Activated CD4-positive, alpha-beta T cell treated with anti-CD3 and anti-CD28 coated beads, Interleukin-2, amount 10 ng/mL, durations not matched to agents 7 days and 5 days (primary cell): ENCODE results near the gene KANK4. TPM values are rescaled to one million over a fixed set of nuclear protein-coding genes. Genes with fewer than 3 reads are reported as not detected.

Experiments
- CTCF ChIA-PET: fragments of 350-600 bp; sonication (Branson Sonifier 250); formaldehyde crosslinking; loops from one replicate; lab custom pipeline; 2021; ENCODE audit warnings: antibody characterized with exemption; lab: Charles Lee
- POLR2A ChIA-PET: fragments of 350-600 bp; sonication (Branson Sonifier 250); formaldehyde crosslinking; loops from one replicate; lab custom pipeline; 2021; ENCODE audit warnings: antibody characterized with exemption; lab: Charles Lee
- DNase-seq: peaks from one replicate; pipeline ENCODE4 v3.0.0-alpha.2; 2020
- H3K27ac Mint-ChIP-seq: one replicate; pipeline ENCODE4 v1.8.0; 2021; ENCODE audit warnings: mild to moderate bottlenecking, moderate library complexity, mixed read lengths
- H3K27me3 Mint-ChIP-seq: one replicate; pipeline ENCODE4 v1.8.0; 2021; ENCODE audit warnings: mixed read lengths
- H3K36me3 Mint-ChIP-seq: one replicate; pipeline ENCODE4 v1.8.0; 2021; ENCODE audit warnings: low read depth, mixed read lengths
- H3K4me1 Mint-ChIP-seq: one replicate; pipeline ENCODE4 v1.8.0; 2021; ENCODE audit warnings: mixed read lengths
- H3K4me3 Mint-ChIP-seq: one replicate; pipeline ENCODE4 v1.8.0; 2021; ENCODE audit warnings: mild to moderate bottlenecking, moderate library complexity, mixed read lengths
- H3K9me3 Mint-ChIP-seq: one replicate; pipeline ENCODE4 v1.8.0; 2021; ENCODE audit warnings: mixed read lengths
- total RNA-seq, 2 experiments: library from RNA; stranded (reverse); gene quantifications; one replicate each; pipeline ENCODE4 v1.2.3, GENCODE V29; 2021

The KANK4 gene
- total RNA-seq, 2 experiments from 2014 or later, result not detected

DNA sequence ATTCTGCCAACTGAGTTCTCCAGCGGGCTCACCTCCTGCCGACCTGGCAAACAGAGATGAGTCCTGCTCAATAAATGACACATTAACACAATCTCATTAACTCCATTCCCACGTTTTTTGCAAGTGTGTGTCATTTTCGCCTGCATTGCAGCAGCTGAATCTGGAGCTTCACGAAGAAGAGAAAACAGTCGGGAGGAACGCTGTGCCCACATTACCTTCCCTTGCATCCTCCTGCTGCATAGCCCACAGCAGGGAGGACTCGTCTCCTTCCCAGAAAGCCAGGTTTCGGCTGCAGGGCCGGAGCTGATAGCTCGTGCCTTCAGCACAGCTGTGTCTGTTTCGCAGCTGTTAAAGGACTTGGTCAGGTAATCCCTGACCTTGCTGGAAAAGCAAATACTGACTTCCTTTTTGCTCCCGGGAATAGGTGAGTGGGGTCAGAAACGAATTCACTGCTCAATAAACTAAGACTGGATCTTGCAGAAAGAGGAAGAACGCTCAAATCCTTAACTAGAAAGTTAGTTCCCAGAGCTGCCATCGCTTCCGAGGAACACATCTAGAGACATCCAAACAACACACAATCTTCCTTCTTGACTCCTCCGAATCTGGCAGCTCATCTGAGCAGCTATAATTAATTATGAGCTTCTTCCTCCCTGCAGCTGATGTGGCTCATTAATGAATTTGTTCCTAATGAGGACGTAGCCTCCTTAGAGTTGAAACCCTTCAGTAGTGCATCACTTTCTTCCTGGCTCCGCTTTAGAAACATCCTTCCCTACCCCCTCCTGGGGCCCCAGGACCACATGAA, 33.0 kb downstream of the KANK4 start:
- Mint-ChIP-seq H3K36me3 (no peaks in the 10 kb centered on the region), H3K27me3 (peaks cover 29% of the 10 kb centered on the region), H3K27ac (no peak overlapping the region), H3K9me3 (peaks cover under 1% of the 10 kb centered on the region), H3K4me3 (no peak overlapping the region), H3K4me1 (no peaks in the 10 kb centered on the region)
- ChIA-PET CTCF (interaction anchor here (0.6 to 1.3 kb wide), 2 partner anchors 22 to 88 kb away, joined by 3 read pairs; no protein-coding TSS in a partner anchor), POLR2A (no interaction called here)
- DNase-seq, result no peak

DNA sequence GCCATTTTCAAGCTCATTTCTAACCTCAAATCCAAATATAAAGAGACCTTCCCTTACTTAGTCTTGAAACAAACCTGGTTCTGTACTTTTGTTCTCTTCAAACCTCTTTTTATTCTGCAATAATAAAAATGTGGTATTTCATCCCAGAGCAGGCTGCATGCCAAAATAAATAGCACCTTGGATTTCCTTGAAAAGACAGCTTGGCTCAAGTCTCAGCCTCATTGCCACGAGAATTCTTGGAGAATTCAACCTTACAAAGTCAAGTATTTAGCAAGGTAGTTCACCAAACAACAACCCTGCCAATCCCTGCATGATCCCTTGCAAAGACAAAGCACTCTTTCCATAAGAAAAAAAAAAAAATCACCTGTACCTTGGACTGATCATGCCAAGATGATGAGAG, 33.8 kb downstream of the KANK4 start:
- CTCF ChIA-PET, result interaction anchor here (0.6 to 1.3 kb wide), 2 partner anchors 22 to 88 kb away, joined by 3 read pairs; no protein-coding TSS in a partner anchor
- Mint-ChIP-seq H3K36me3 (no peaks in the 10 kb centered on the region), H3K27ac (no peak overlapping the region), H3K9me3 (peaks cover 6% of the 10 kb centered on the region), H3K27me3 (peaks cover 29% of the 10 kb centered on the region), H3K4me3 (no peak overlapping the region), H3K4me1 (no peaks in the 10 kb centered on the region)
- POLR2A ChIA-PET, result no interaction called here
- DNase-seq, result no peak

DNA sequence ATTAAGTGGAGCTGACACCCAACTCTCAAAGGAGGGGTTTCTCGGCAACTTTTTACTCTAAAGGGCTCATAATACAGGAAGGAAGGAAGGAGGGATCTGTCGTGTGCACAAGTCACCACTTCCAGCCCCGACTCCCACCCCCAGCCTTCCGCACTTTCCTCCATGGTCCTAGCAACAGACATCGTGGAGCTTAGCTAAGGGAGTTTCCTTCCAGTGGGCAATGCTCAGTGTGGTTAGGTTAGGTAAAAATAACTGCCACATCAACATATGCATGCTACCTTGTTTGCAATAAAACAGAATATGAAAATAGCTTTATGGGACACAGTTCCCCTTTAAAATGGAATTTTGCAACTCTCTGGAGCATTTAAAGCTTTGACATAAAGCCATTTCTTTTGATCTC, 35.2 kb downstream of the KANK4 start:
- Mint-ChIP-seq H3K4me3 (no peak overlapping the region), H3K27ac (no peak overlapping the region), H3K27me3 (peaks cover 29% of the 10 kb centered on the region), H3K9me3 (peaks cover 6% of the 10 kb centered on the region), H3K4me1 (no peaks in the 10 kb centered on the region), H3K36me3 (no peaks in the 10 kb centered on the region)
- no peak for DNase-seq
- ChIA-PET CTCF (interaction anchor here (0.5 kb wide), 1 partner anchor 494 kb away, joined by 4 read pairs; no protein-coding TSS in a partner anchor), POLR2A (interaction anchor here (0.6 kb wide), 1 partner anchor 1270 kb away, joined by 3 read pairs; no protein-coding TSS in a partner anchor)

DNA sequence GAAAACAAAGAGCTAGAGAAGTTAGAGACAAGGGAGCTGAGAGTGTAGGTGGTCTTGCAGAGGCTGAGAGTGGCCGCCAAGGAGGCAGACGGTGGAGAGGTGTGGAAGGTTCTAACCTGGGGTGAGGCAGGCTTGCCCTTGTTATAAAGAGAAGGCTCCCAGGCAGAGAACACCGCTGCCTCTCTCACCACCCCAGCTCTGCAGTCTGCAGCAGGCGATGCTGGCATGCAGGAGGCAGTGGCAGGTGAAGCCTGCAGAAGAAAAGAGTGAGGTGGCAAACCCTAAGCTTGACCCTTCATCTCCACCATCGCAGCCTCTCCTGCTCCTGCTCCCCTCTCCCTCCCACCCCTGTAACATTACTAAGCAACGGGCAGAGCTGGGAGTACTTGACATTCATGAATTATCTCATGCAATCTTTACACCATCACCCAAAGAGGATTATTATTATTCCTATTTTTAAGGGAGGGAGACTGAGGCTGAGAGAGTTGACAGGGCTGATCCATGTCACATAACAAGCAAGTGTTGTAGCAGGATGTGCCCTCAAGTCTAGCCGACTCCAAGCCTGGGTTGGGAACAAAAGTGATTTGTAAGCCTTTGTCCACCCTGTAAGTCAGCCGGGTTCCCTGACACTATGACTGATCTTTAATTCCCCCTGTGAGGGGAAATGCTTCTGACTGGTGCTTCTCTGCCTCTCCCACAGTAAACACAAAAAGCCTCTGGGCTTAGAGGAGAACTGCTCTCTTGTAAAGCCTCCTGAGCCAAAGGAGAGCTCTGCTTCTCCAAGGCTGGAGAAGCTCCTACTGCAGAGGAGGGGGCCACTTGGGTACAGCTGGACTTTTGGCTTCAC, 36.1 kb downstream of the KANK4 start:
- no peak for DNase-seq
- ChIA-PET POLR2A (no interaction called here), CTCF (interaction anchor here (0.5 kb wide), 1 partner anchor 493 kb away, joined by 4 read pairs; no protein-coding TSS in a partner anchor)
- no peak overlapping the region for H3K27ac Mint-ChIP-seq
- H3K9me3 Mint-ChIP-seq, result peaks cover 6% of the 10 kb centered on the region
- no peaks in the 10 kb centered on the region for H3K4me1 Mint-ChIP-seq
- H3K4me3 Mint-ChIP-seq, result no peak overlapping the region
- no peaks in the 10 kb centered on the region for H3K36me3 Mint-ChIP-seq
- H3K27me3 Mint-ChIP-seq, result peaks cover 29% of the 10 kb centered on the region

DNA sequence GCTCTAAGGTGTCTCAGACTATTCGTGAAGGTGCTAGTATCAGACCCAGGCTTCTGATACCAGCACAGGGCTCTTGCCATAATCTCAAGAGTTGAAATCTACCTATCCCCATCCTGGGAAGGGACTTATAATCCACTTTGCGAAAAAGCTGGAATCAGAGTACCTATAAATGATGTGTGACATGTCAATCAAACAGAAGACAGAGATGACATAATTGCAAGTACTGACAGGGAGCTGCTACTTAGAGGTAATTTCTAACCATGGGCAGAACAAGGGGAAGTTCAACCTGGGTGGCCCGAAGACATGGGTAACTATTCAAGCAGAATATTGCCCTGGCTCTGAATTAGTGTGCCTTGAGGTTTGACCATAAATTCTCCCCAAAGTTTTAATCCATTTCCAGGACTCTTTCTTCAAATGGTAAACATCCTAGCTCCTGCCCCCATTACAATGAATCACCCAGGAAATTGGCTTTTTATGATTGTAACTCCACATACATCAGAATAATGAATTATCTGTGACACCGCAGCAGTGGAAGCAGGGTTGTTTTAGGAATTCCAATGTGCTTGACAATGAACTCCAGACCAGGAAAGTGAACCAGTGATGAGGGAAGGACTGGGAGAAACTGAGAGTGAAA, 37.2 kb downstream of the KANK4 start:
- Mint-ChIP-seq H3K27me3 (peaks cover 20% of the 10 kb centered on the region), H3K27ac (no peak overlapping the region), H3K36me3 (no peaks in the 10 kb centered on the region), H3K4me1 (no peaks in the 10 kb centered on the region), H3K4me3 (no peak overlapping the region), H3K9me3 (peaks cover 12% of the 10 kb centered on the region)
- CTCF ChIA-PET, result no interaction called here
- no peak for DNase-seq
- POLR2A ChIA-PET, result no interaction called here

DNA sequence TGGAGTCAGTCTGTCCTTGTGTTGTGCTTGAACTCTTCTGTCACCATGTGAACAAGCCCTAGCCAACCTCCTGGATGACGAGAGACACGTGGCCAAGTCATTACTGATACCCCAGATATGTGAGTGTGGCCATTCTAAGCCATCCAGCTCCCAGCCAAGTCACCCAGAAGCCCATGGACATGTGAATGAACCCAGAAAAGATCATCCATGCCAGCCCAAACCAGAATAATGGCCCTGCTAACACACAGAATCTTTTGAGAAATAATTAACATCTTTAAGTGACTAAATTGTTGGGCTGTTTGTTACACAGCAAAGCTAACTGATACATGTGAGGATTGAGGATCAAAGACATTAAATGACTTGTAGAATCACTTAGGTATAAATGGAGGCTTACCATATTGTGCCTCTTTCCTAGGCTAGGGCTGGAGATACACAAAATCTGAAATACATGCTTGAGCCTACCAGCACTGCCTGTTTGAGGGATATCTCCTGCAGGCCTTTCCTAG, 38.2 kb downstream of the KANK4 start:
- Mint-ChIP-seq H3K4me1 (no peaks in the 10 kb centered on the region), H3K4me3 (no peak overlapping the region), H3K27ac (no peak overlapping the region), H3K27me3 (peaks cover 13% of the 10 kb centered on the region), H3K36me3 (no peaks in the 10 kb centered on the region), H3K9me3 (peaks cover 13% of the 10 kb centered on the region)
- POLR2A ChIA-PET, result no interaction called here
- CTCF ChIA-PET, result no interaction called here
- DNase-seq, result no peak

DNA sequence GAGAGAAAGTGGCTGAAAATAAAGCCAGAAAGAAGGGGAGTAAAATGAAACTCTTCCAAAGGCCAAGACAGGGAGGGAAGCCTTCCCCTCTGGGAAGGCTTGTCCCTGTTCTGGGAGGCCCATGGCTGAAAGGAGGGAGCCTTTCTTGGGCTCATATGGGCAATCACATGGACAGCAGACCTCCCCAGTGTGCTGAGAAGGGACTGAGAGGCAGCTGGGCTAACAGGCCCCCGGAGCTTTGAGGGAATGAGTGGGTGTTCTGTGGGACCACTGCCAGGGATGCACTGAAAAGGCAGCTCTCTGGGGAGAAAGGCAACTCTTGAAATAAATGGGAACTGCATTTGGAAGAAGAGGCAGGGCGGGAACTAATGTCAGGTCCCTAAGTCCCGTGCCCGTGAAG, 39.1 kb downstream of the KANK4 start:
- CTCF ChIA-PET, result no interaction called here

DNA sequence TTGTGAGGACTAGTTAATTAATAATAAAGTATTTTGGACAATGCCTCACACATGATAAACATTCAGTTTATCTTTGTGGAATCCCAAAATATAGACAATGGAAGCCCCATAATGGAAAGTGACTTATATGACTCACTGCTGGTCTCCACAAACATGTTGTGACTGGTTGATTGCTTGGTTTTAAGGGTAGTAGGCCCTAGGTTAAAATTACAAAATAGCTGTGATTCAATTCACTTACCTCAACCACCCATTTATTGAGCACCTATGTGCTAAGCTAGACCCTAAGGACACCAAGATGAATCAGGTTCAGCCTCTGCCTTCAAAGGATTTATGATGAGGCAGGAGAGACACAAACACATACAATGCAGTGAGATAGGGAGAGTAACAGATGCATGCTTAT, 42.4 kb downstream of the KANK4 start:
- Mint-ChIP-seq H3K27ac (no peak overlapping the region), H3K9me3 (peaks cover 13% of the 10 kb centered on the region), H3K36me3 (peaks cover 5% of the 10 kb centered on the region), H3K4me3 (no peak overlapping the region), H3K4me1 (peaks cover 15% of the 10 kb centered on the region), H3K27me3 (no peaks in the 10 kb centered on the region)
- POLR2A ChIA-PET, result no interaction called here
- CTCF ChIA-PET, result no interaction called here
- no peak for DNase-seq

More for the DNA sequence above, 39.1 kb downstream of the KANK4 start:
- POLR2A ChIA-PET, result no interaction called here
- no peak overlapping the region for H3K4me3 Mint-ChIP-seq
- no peak overlapping the region for H3K27ac Mint-ChIP-seq
- peaks cover 2% of the 10 kb centered on the region for H3K36me3 Mint-ChIP-seq
- peaks cover 7% of the 10 kb centered on the region for H3K27me3 Mint-ChIP-seq
- DNase-seq, result no peak
- H3K9me3 Mint-ChIP-seq, result peaks cover 13% of the 10 kb centered on the region
- no peaks in the 10 kb centered on the region for H3K4me1 Mint-ChIP-seq

DNA sequence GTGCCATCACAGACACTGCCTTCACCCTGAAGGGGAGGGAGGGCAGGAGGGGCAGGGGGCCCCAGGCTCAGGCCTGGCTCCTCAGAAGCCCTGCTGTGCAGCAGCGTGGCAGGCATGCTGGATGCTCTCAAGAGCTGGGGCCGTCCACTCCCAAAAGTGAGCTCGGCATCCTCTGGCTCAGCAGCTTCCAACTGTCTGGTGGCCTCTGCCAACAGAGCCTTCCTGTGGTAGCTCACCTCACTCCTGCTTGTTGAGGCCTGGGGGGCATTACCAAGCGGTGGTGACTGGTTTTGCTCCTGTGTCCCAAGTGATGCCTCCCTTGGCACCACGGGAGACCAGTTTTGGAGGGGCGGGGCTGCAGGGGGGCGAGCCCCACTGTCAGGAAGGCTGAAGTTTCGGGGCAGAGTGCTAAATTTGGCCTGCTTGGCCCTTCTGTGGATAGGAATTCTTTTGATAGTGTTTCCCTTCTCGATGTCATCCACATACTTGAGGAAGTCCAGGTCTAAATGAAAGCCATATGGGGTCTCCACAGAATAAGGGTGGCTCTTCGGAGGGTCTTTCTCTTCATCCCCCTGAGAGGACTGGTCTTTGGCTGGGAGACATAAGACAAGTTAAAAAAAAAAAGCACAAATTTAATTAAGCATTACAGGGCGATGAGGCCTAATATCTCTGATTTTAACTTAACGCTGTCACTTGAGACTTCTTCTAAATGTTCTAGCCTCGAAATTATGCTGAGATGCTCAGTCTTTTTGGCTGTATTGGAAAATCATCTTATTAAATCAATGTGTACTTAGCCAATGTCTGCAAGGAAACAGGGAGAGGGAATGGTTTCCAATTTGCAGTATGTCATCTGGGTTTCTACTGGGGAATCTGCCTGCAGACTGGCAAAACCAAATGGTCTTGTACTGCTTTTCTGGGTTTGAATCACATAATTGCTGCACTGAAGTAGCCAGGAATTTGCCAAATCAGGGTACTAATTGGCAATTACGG, 44.4 kb downstream of the KANK4 start:
- Mint-ChIP-seq H3K27ac (no peak overlapping the region), H3K36me3 (peaks cover 6% of the 10 kb centered on the region), H3K4me3 (no peak overlapping the region), H3K9me3 (peaks cover 7% of the 10 kb centered on the region), H3K4me1 (peaks cover 29% of the 10 kb centered on the region), H3K27me3 (no peaks in the 10 kb centered on the region)
- CTCF ChIA-PET, result no interaction called here
- DNase-seq, result no peak
- POLR2A ChIA-PET, result no interaction called here

DNA sequence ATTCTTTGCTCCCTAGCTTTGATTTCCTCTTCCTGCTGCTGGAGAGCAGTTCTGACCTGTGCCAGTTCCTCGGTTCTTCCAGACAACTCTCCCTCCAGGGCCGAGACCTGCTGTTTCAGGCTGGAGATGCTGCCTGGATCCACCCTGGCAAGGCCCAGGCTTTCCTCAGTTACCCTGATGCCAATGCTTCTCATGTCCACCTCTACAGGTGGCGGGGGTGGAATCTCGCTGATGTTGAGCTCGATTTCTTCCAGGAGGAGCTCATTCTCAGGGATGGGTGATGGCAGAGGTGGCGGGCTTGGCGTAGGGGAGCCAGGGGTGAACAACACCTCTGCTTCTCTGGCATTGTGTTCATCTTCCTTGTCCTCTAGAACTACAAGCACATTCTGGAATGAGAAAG, 45.3 kb downstream of the KANK4 start:
- H3K27me3 Mint-ChIP-seq, result no peaks in the 10 kb centered on the region
- peaks cover 7% of the 10 kb centered on the region for H3K9me3 Mint-ChIP-seq
- no peak overlapping the region for H3K4me3 Mint-ChIP-seq
- DNase-seq, result no peak
- ChIA-PET CTCF (no interaction called here), POLR2A (no interaction called here)
- H3K27ac Mint-ChIP-seq, result no peak overlapping the region
- peaks cover 6% of the 10 kb centered on the region for H3K36me3 Mint-ChIP-seq
- peaks cover 29% of the 10 kb centered on the region for H3K4me1 Mint-ChIP-seq

DNA sequence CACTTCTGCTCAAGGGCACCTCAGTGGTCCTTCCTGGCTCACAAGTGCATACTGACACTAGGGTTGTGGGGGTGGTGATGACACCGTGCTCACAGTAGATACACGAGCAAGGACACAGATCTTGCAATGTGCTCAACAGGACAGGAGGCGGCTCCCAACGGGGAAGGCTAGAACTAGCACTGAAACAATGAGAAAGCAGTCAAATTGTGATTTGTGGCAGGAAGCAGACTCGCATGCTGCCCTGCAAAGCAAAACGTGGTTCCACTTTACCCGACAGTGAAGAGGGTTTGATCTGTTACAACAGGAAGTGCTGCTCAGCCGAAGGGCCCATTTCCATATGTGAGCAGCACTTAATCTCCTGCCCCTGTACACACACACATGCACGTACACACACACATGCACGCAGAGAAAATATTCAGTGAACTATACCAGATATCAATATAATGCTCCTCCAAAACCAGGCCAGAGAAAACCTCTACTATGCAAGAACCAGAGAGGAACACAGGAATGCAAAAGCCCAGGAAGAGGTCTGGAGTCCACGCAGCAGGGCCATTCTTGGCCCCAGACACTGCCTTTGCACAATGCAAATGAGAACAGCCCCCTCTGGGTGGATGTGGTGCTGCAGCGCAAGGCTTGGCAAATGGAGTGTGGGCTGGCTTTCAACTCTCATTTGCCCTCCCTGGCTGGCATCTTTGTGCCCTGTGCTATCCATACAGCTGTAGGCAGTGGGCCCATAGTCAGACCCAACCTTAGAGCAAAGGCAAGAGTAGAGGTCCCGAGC, 47.1 kb downstream of the KANK4 start:
- Mint-ChIP-seq H3K9me3 (peaks cover 2% of the 10 kb centered on the region), H3K4me3 (no peak overlapping the region), H3K27me3 (no peaks in the 10 kb centered on the region), H3K36me3 (peaks cover 6% of the 10 kb centered on the region), H3K4me1 (peaks cover 29% of the 10 kb centered on the region), H3K27ac (peak overlapping the region; percentile 96)
- ChIA-PET POLR2A (no interaction called here), CTCF (interaction anchor here (2.3 kb wide), 1 partner anchor 15 kb away, joined by 5 read pairs; no protein-coding TSS in a partner anchor)
- peak; percentile 77 for DNase-seq
